ENCODE results near the gene SMLR1. TPM values are rescaled to one million over a fixed set of nuclear protein-coding genes. Genes with fewer than 3 reads are reported as not detected.

SMLR1 gene
- total RNA-seq, 2 donors from 2014 or later, result 0.40 to 0.42 TPM

DNA sequence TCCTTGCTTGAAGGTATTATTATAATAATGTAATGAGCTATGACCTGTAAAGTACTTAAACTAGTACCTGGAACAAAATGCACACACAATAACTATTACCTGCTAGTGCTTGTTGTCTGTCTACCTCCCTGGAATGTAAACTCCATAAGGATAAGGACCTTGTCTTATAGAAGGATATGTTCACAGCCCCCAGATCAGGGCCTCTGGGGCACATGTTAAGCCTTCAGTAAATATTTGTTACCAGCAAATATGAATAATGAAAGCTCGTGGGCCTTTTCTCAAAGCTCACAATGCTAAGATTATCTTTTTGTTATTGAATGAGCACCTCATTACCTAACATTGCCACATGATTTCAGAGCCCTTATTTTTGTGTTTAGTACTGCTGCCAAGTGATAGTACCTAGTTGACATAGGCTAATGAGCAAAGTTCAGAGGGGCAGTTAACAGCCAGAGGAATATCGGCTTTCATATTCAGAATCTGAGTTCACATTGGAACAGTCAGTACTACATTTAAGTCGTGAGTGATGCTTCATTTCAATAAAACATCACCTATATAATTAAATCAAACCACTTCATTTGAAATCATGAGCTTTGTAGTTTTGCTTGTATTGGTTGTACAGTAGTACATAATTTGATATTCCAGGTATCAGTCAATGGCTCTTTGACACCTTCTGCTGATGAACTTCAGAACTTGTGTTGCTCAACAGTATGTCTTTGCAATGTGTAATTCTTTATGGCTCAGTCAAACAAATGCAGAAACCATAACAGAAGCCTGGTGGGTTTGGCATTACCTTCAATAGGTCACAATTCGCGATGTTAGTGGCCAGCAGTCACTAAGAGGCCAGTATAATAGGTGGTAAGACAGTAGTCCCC, 11.8 kb upstream of the SMLR1 start:
- H3K27me3 ChIP-seq (ENCODE audit: control insufficient read depth, insufficient read depth, low read length, poor library complexity, severe bottlenecking), result no peaks in the 10 kb centered on the region
- H3K4me3 ChIP-seq (ENCODE audit: low read length), result no peak overlapping the region
- H3K4me3 Mint-ChIP-seq, result no peak overlapping the region
- TF ChIP-seq, protein P1, sequence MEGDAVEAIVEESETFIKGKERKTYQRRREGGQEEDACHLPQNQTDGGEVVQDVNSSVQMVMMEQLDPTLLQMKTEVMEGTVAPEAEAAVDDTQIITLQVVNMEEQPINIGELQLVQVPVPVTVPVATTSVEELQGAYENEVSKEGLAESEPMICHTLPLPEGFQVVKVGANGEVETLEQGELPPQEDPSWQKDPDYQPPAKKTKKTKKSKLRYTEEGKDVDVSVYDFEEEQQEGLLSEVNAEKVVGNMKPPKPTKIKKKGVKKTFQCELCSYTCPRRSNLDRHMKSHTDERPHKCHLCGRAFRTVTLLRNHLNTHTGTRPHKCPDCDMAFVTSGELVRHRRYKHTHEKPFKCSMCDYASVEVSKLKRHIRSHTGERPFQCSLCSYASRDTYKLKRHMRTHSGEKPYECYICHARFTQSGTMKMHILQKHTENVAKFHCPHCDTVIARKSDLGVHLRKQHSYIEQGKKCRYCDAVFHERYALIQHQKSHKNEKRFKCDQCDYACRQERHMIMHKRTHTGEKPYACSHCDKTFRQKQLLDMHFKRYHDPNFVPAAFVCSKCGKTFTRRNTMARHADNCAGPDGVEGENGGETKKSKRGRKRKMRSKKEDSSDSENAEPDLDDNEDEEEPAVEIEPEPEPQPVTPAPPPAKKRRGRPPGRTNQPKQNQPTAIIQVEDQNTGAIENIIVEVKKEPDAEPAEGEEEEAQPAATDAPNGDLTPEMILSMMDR (conservative IDR thresholded peaks at IDR 0.05), result no peak
- no peaks in the 10 kb centered on the region for H3K36me3 ChIP-seq (ENCODE audit: control insufficient read depth, insufficient read depth, low read length)
- H3K4me1 Mint-ChIP-seq, result no peaks in the 10 kb centered on the region
- peaks cover 8% of the 10 kb centered on the region for H3K9me3 Mint-ChIP-seq
- H3K27ac Mint-ChIP-seq, result no peak overlapping the region
- DNase-seq, result no peak
- no peaks in the 10 kb centered on the region for H3K9me3 ChIP-seq (ENCODE audit: control insufficient read depth, low read length)
- no peak overlapping the region for H3K27ac ChIP-seq (ENCODE audit: low read depth, low read length)
- WGBS, 2 experiments (ENCODE audit: insufficient coverage in 1 of 2, insufficient read length in 1 of 2), result 90 to 100% methylated on average over 1 to 5 of the region's 5 CpGs
- H3K36me3 Mint-ChIP-seq (ENCODE audit: low read depth), result no peaks in the 10 kb centered on the region
- H3K27me3 Mint-ChIP-seq (ENCODE audit: insufficient read depth), result no peaks in the 10 kb centered on the region
- H3K4me1 ChIP-seq (ENCODE audit: control insufficient read depth, insufficient read depth, low read length), result no peaks in the 10 kb centered on the region
- H3K9ac ChIP-seq (ENCODE audit: extremely low read depth, low read length, poor library complexity, severe bottlenecking), result no peak overlapping the region

DNA sequence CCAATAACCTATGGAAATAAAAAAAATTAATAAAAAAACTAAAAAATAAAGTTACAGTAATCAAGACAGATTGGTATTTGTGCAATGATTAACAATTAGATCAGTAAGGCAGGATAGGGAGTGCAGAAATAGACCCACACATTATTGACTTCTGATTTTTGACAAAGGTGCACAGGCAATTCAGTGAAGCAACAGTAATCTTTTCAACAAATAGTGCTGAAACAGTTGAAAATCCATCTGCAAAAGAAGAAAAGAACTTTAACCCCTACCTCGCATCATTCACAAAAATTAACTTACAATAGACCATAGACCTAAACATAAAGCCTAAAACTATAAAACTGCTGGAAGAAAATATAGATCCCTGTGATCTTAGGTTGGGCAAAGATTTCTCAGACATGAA, 4.5 kb upstream of the SMLR1 start:
- peaks cover 14% of the 10 kb centered on the region for H3K4me1 Mint-ChIP-seq
- no peak overlapping the region for H3K27ac Mint-ChIP-seq
- 88% methylated on average over 1 of the region's 1 CpG; no CpG with 5 or more reads in 1 of the 2 experiments for WGBS, 2 experiments (ENCODE audit: insufficient coverage in 1 of 2, insufficient read length in 1 of 2)
- Histone ChIP-seq H3K9me3 (ENCODE audit: control insufficient read depth, low read length) (no peaks in the 10 kb centered on the region), H3K27ac (ENCODE audit: low read depth, low read length) (no peak overlapping the region), H3K36me3 (ENCODE audit: control insufficient read depth, insufficient read depth, low read length) (no peaks in the 10 kb centered on the region), H3K27me3 (ENCODE audit: control insufficient read depth, insufficient read depth, low read length, poor library complexity, severe bottlenecking) (no peaks in the 10 kb centered on the region), H3K4me1 (ENCODE audit: control insufficient read depth, insufficient read depth, low read length) (peaks cover 1% of the 10 kb centered on the region), H3K9ac (ENCODE audit: extremely low read depth, low read length, poor library complexity, severe bottlenecking) (no peak overlapping the region), H3K4me3 (ENCODE audit: low read length) (no peak overlapping the region)
- no peak for DNase-seq
- no peak overlapping the region for H3K4me3 Mint-ChIP-seq
- peaks cover 3% of the 10 kb centered on the region for H3K9me3 Mint-ChIP-seq
- peaks cover 3% of the 10 kb centered on the region for H3K36me3 Mint-ChIP-seq (ENCODE audit: low read depth)
- TF ChIP-seq, protein P1 (conservative IDR thresholded peaks at IDR 0.05), result no peak
- H3K27me3 Mint-ChIP-seq (ENCODE audit: insufficient read depth), result no peaks in the 10 kb centered on the region

DNA sequence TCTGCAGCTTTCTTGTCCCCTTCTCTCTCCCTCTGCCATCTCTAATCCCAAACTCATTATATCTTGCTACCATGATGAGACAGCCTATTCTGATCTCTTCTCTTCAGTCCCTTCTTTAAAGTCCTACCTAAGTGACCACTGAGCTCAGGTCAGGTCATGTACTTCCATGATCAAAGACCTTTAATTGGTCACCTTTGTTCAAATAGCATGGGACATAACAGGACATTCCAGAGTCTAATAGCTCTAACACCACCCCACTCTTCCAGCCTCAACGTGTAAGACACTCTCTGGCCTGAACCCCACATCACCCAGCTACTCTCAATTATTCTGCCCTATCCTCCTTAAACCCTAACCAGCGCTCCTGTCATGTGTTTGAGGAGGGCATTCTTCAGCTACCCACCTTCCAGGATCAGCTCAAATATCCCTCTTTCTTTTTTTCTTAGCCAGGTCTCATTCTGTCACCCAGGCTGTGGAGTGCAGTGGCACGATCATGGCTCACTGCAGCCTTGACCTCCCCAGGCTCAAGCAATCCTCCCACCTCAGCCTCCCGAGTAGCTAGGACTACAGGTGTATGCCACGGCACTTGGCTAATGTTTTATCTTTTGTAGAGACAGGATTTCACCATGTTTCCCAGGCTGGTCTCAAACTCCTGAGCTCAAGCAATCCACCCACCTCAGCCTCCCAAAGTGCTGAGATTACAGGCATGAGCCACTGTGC, 2.1 kb upstream of the SMLR1 start:
- 85 to 87% methylated on average over 4 to 5 of the region's 5 CpGs for WGBS, 2 experiments (ENCODE audit: insufficient coverage in 1 of 2, insufficient read length in 1 of 2)
- H3K36me3 Mint-ChIP-seq (ENCODE audit: low read depth), result peaks cover 3% of the 10 kb centered on the region

More for the DNA sequence above, 2.1 kb upstream of the SMLR1 start:
- H3K27ac ChIP-seq (ENCODE audit: low read depth, low read length), result no peak overlapping the region
- Mint-ChIP-seq H3K9me3 (no peaks in the 10 kb centered on the region), H3K4me1 (peaks cover 19% of the 10 kb centered on the region), H3K4me3 (no peak overlapping the region), H3K27ac (no peak overlapping the region), H3K27me3 (ENCODE audit: insufficient read depth) (no peaks in the 10 kb centered on the region)
- H3K9me3 ChIP-seq (ENCODE audit: control insufficient read depth, low read length), result no peaks in the 10 kb centered on the region
- DNase-seq, result no peak
- TF ChIP-seq, protein P1 (conservative IDR thresholded peaks at IDR 0.05), result no peak
- H3K36me3 ChIP-seq (ENCODE audit: control insufficient read depth, insufficient read depth, low read length), result no peaks in the 10 kb centered on the region
- H3K27me3 ChIP-seq (ENCODE audit: control insufficient read depth, insufficient read depth, low read length, poor library complexity, severe bottlenecking), result no peaks in the 10 kb centered on the region
- peaks cover 3% of the 10 kb centered on the region for H3K4me1 ChIP-seq (ENCODE audit: control insufficient read depth, insufficient read depth, low read length)
- H3K9ac ChIP-seq (ENCODE audit: extremely low read depth, low read length, poor library complexity, severe bottlenecking), result no peak overlapping the region
- H3K4me3 ChIP-seq (ENCODE audit: low read length), result no peak overlapping the region
